ENCODE data around the gene CPED1. TPM values are rescaled to one million over a fixed set of nuclear protein-coding genes. Genes with fewer than 3 reads are reported as not detected.

CPED1 gene
- polyA plus RNA-seq, 1 donor from 2014 or later = not detected

DNA sequence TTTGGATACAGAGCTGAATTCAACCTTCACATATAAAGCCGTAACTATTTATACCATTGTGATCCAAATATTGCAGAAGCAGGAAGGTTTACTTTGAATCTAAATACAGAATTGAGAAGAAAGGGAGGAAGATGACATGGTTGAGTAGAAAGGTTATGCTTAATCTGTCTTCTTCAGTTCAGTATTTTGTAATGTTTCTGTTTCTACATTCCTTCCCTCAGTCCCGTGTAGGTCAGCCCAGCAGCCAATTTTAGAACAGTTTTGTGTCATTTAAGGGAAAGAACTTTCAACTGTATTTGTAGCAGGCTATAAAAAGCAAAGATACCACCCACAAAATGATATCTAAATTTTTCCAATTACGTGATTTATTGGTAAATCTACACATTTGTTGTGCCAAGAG lies 97.4 kb downstream of the CPED1 start:
- Histone ChIP-seq H3K9ac (ENCODE audit: low read length) (no peak overlapping the region), H3K36me3 (ENCODE audit: insufficient read depth, low read length) (no peaks in the 10 kb centered on the region), H3K27me3 (ENCODE audit: insufficient read depth, low read depth, low read length) (no peaks in the 10 kb centered on the region), H3K79me2 (replicated peaks; ENCODE audit: insufficient read depth, low read length) (no peaks in the 10 kb centered on the region), H3K4me3 (ENCODE audit: low read length) (no peak overlapping the region), H4K20me1 (ENCODE audit: insufficient read depth) (no peaks in the 10 kb centered on the region), H3F3A (ENCODE audit: insufficient read depth, low read length, poor library complexity, severe bottlenecking) (no peaks in the 10 kb centered on the region), H3K4me2 (ENCODE audit: low read length) (no peak overlapping the region), H3K9me2 (ENCODE audit: insufficient read depth, low read length) (no peaks in the 10 kb centered on the region), H3K9me3 (ENCODE audit: low read length) (no peaks in the 10 kb centered on the region), H3K27ac (ENCODE audit: low read length) (no peak overlapping the region), H2AFZ (ENCODE audit: low read depth, low read length) (no peak overlapping the region)
- TF ChIP-seq MXI1 (conservative IDR thresholded peaks at IDR 0.05; ENCODE audit: poor library complexity, severe bottlenecking) (no peak), SMC3 (conservative IDR thresholded peaks at IDR 0.05; ENCODE audit: poor library complexity) (no peak), POLR2AphosphoS5 (IDR thresholded peaks at IDR 0.05) (no peak), EP300 (conservative IDR thresholded peaks at IDR 0.05; ENCODE audit: poor library complexity, severe bottlenecking) (no peak), TAF1 (IDR thresholded peaks at IDR 0.05; ENCODE audit: low read depth) (no peak), REST (IDR thresholded peaks at IDR 0.05; ENCODE audit: borderline replicate concordance) (no peak), RAD21 (conservative IDR thresholded peaks at IDR 0.05) (no peak), EZH2 (IDR thresholded peaks at IDR 0.05; ENCODE audit: borderline replicate concordance, insufficient read depth, low read length, poor library complexity, severe bottlenecking) (no peak)
- TF ChIP-seq, protein P1, sequence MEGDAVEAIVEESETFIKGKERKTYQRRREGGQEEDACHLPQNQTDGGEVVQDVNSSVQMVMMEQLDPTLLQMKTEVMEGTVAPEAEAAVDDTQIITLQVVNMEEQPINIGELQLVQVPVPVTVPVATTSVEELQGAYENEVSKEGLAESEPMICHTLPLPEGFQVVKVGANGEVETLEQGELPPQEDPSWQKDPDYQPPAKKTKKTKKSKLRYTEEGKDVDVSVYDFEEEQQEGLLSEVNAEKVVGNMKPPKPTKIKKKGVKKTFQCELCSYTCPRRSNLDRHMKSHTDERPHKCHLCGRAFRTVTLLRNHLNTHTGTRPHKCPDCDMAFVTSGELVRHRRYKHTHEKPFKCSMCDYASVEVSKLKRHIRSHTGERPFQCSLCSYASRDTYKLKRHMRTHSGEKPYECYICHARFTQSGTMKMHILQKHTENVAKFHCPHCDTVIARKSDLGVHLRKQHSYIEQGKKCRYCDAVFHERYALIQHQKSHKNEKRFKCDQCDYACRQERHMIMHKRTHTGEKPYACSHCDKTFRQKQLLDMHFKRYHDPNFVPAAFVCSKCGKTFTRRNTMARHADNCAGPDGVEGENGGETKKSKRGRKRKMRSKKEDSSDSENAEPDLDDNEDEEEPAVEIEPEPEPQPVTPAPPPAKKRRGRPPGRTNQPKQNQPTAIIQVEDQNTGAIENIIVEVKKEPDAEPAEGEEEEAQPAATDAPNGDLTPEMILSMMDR (IDR thresholded peaks at IDR 0.05; ENCODE audit: poor library complexity, severe bottlenecking) = no peak

- Histone ChIP-seq H3K9me3 (ENCODE audit: low read length) (no peaks in the 10 kb centered on the region), H4K20me1 (ENCODE audit: insufficient read depth) (no peaks in the 10 kb centered on the region), H3K27ac (ENCODE audit: low read length) (no peak overlapping the region), H3K27me3 (ENCODE audit: insufficient read depth, low read depth, low read length) (no peaks in the 10 kb centered on the region), H3F3A (ENCODE audit: insufficient read depth, low read length, poor library complexity, severe bottlenecking) (no peaks in the 10 kb centered on the region), H3K36me3 (ENCODE audit: insufficient read depth, low read length) (no peaks in the 10 kb centered on the region), H3K4me2 (ENCODE audit: low read length) (no peak overlapping the region), H3K79me2 (replicated peaks; ENCODE audit: insufficient read depth, low read length) (no peaks in the 10 kb centered on the region), H3K4me3 (ENCODE audit: low read length) (no peak overlapping the region), H3K9me2 (ENCODE audit: insufficient read depth, low read length) (no peaks in the 10 kb centered on the region), H2AFZ (ENCODE audit: low read depth, low read length) (no peak overlapping the region), H3K9ac (ENCODE audit: low read length) (no peak overlapping the region)
- TF ChIP-seq, protein P1 (IDR thresholded peaks at IDR 0.05; ENCODE audit: poor library complexity, severe bottlenecking) = no peak
- TF ChIP-seq RAD21 (conservative IDR thresholded peaks at IDR 0.05) = no peak
- TF ChIP-seq EZH2 (IDR thresholded peaks at IDR 0.05; ENCODE audit: borderline replicate concordance, insufficient read depth, low read length, poor library complexity, severe bottlenecking) = no peak
- TF ChIP-seq REST (IDR thresholded peaks at IDR 0.05; ENCODE audit: borderline replicate concordance) = no peak
- TF ChIP-seq EP300 (conservative IDR thresholded peaks at IDR 0.05; ENCODE audit: poor library complexity, severe bottlenecking) = no peak
- no peak for TF ChIP-seq TAF1 (IDR thresholded peaks at IDR 0.05; ENCODE audit: low read depth)
- TF ChIP-seq MXI1 (conservative IDR thresholded peaks at IDR 0.05; ENCODE audit: poor library complexity, severe bottlenecking) = no peak
- TF ChIP-seq SMC3 (conservative IDR thresholded peaks at IDR 0.05; ENCODE audit: poor library complexity) = no peak
- TF ChIP-seq POLR2AphosphoS5 (IDR thresholded peaks at IDR 0.05) = no peak
Measured at GRCh38 chr7:121088870-121089269, 100.4 kb downstream of the CPED1 start.
